Measurements from ENCODE around the gene PPARGC1A.

Gene PPARGC1A

DNA sequence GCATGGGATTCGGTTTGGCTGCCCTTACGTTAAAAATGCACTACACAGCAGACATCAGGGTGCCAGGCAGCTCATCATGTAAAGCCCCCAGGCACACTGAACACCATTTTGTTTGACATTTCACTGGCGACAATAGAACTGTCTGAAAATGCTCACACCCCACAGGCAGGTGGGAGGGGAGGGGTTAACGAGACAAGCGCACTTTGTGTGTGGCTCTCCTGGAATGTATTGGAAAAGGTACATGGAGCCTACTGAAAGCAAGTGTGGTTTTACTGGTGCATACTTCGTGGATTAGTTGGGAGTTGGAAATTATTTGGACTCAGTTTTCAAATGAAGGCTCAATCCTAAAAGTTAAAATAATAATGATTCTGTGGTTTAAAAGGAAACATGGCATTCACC lies 31.6 kb upstream of the PPARGC1A start:
- no peak overlapping the region for H3K4me3 Mint-ChIP-seq
- no peaks in the 10 kb centered on the region for H3K36me3 Mint-ChIP-seq (ENCODE audit: low read depth)
- no peak for DNase-seq (ENCODE audit: low spot score)
- no peaks in the 10 kb centered on the region for H3K4me1 Mint-ChIP-seq (ENCODE audit: low read depth)
- no peaks in the 10 kb centered on the region for H3K27me3 Mint-ChIP-seq (ENCODE audit: low read depth)
- H3K27ac Mint-ChIP-seq, result no peak overlapping the region
- no peaks in the 10 kb centered on the region for H3K9me3 Mint-ChIP-seq

DNA sequence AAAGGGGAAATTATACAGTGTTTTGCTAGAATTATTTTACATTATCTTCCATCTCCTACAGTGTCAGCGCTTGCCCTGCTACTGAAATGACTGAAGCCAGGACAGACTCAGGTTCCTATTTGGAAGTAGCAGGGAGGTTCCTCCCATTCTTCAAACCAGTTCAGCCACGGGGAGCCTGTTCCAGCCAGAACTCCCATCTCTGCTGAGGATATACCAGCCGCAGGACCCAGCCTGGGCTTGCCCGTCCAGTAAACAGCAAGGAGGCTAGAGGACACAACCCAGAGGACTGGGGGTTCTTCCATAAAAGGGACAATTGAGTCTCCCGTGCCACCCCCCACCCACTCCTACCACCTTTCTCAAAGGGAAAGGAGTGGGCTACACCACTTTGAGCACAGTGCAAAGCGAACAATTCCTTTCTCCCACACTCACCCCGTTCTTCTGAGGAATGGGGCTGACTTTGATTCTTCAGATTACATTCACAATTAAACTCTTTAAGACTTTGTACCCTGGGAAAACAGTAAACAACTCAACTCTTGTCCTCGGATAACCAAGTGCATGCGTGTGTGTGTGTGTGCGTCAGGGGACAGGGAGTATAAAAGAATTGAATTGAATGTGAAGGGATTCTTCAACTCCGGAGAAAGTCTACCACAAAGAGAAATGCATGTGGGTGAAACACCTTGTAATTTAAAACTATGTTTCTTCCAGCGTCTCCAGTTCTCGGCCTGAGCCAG lies 31.0 kb upstream of the PPARGC1A start:
- Mint-ChIP-seq H3K4me3 (no peak overlapping the region), H3K27ac (no peak overlapping the region), H3K36me3 (ENCODE audit: low read depth) (no peaks in the 10 kb centered on the region), H3K27me3 (ENCODE audit: low read depth) (no peaks in the 10 kb centered on the region), H3K9me3 (no peaks in the 10 kb centered on the region), H3K4me1 (ENCODE audit: low read depth) (no peaks in the 10 kb centered on the region)
- DNase-seq (ENCODE audit: low spot score), result no peak

DNA sequence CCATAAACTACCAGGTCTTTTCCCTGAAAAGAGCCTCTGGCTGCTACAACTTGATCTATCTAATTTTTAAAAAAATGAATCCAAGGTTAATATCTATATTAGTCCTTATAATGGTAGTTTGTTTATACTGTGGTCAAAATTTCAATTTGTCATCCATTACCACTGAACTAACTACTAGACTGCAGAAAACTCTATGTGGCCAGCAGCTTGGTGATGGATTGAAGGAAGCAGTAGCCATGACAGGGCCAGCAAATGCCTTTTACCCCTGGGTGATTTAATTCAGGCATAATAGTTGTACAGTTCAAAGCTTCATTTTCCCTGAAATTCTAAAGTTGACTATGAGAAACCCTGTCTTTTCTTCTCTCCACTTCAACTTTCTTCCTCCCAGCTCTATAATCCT lies 30.4 kb upstream of the PPARGC1A start:
- H3K4me1 Mint-ChIP-seq (ENCODE audit: low read depth), result no peaks in the 10 kb centered on the region
- H3K9me3 Mint-ChIP-seq, result no peaks in the 10 kb centered on the region
- no peak overlapping the region for H3K4me3 Mint-ChIP-seq
- DNase-seq (ENCODE audit: low spot score), result no peak
- no peaks in the 10 kb centered on the region for H3K36me3 Mint-ChIP-seq (ENCODE audit: low read depth)
- no peak overlapping the region for H3K27ac Mint-ChIP-seq
- H3K27me3 Mint-ChIP-seq (ENCODE audit: low read depth), result no peaks in the 10 kb centered on the region

DNA sequence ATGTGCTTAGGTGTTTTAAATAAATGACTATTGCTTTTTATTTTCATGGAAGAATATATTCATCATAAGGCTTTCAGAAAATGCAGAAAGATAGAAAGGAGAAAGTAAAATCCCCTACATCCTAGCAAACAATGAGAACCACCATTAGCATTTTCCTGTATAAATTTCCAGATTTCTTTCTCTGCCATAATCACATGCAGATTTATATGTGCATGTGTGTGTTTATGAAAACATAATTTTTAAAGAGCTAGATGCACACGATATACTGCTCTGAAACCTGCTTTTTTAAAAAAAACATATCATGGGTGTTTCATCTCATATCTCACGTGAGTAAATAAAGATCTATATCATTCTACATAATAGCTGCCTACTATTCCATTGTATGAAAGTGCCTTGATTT lies 26.4 kb upstream of the PPARGC1A start:
- no peaks in the 10 kb centered on the region for H3K9me3 Mint-ChIP-seq
- H3K4me1 Mint-ChIP-seq (ENCODE audit: low read depth), result no peaks in the 10 kb centered on the region
- no peaks in the 10 kb centered on the region for H3K27me3 Mint-ChIP-seq (ENCODE audit: low read depth)
- H3K36me3 Mint-ChIP-seq (ENCODE audit: low read depth), result no peaks in the 10 kb centered on the region
- H3K27ac Mint-ChIP-seq, result no peak overlapping the region
- DNase-seq (ENCODE audit: low spot score), result no peak
- H3K4me3 Mint-ChIP-seq, result no peak overlapping the region

DNA sequence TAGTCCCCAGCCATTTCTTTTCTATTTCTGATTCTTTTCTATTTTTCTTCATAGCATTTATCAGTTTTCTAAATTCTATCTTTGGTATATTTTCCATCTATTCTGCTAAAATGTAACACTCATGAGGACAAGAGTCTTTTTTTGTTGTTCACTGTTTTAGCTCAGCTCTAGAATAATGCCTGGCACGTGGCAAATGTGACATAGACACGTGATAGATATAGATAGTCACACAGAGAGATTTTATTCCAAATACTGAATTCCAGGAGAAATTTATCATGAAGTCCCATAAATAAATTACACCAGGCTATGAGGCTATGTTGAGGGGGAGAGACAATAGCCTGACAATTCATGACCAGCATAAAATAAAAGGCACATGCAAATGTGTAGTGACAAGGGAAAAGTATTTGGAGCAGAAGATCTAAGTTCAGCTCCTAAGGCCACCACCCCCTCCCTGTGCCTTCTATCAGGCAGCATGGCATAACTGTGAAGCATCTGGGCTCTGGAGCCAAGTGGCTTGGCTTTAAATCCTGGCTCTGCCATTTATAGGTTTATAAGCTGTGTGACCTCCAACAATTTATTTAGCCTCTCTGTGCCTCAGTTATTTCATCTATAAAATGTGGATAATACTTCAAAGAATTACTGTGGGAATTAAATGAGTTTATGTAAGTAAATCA lies 25.7 kb upstream of the PPARGC1A start:
- no peak for DNase-seq (ENCODE audit: low spot score)
- Mint-ChIP-seq H3K4me3 (no peak overlapping the region), H3K9me3 (no peaks in the 10 kb centered on the region), H3K27me3 (ENCODE audit: low read depth) (no peaks in the 10 kb centered on the region), H3K27ac (no peak overlapping the region), H3K36me3 (ENCODE audit: low read depth) (no peaks in the 10 kb centered on the region), H3K4me1 (ENCODE audit: low read depth) (no peaks in the 10 kb centered on the region)

DNA sequence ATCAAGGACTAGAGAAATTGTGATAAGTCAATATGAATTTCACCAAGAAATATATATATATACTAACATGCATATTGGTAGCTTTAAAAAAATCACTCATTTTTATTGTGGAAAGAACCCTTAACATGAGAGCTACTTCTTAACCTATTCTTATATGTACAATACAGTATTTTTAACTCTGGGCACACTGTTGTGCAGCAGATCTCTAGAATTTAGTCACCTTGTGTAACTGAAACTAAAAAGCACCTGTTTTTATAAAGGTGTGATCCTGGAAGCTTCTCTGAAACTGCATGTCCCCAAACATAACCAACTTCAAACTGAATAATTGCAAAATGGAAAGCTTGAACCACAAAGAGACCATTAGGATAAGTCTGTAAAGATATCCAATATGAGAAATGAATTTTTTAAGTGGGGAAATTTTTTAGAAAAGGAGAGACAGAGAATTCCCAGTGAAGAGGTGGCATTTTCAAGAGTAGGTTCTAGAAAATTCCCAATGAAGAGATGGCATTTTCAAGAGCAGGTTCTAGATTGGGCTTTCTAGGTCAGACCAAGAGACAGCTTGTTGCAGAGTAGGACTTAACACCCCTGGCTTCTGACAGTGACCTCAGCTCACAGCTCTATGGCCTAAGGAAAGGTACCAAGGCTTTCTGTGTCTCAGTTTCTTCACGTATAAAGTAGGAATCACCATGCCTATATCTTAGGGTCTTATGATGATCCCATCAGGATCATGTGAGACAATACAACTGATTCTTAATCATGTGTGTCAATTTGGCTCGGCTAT lies 22.0 kb upstream of the PPARGC1A start:
- H3K27me3 Mint-ChIP-seq (ENCODE audit: low read depth), result no peaks in the 10 kb centered on the region
- no peak for DNase-seq (ENCODE audit: low spot score)
- no peaks in the 10 kb centered on the region for H3K9me3 Mint-ChIP-seq
- no peaks in the 10 kb centered on the region for H3K4me1 Mint-ChIP-seq (ENCODE audit: low read depth)
- H3K4me3 Mint-ChIP-seq, result no peak overlapping the region
- H3K27ac Mint-ChIP-seq, result no peak overlapping the region
- no peaks in the 10 kb centered on the region for H3K36me3 Mint-ChIP-seq (ENCODE audit: low read depth)

DNA sequence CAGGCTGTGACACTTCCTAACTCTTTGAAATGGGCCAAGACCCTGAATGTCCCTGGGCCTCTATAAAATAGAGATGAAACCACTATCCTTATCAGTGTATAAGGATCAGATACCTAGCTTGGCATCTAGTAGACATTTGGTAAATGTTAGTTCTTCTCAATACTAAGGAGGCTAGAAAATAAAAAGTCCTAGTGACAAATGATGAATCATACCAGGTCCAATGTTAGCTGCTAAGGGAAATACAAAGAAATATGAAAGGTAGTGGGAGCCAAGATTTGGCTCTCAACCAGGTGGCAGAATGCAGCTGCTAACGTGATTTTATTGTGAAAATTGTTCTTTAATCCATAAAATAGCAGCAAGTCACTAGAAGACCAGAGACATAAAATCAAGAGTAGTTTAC lies 19.8 kb upstream of the PPARGC1A start:
- Mint-ChIP-seq H3K9me3 (no peaks in the 10 kb centered on the region), H3K36me3 (ENCODE audit: low read depth) (no peaks in the 10 kb centered on the region), H3K4me1 (ENCODE audit: low read depth) (no peaks in the 10 kb centered on the region), H3K4me3 (no peak overlapping the region), H3K27ac (no peak overlapping the region), H3K27me3 (ENCODE audit: low read depth) (no peaks in the 10 kb centered on the region)
- DNase-seq (ENCODE audit: low spot score), result no peak

DNA sequence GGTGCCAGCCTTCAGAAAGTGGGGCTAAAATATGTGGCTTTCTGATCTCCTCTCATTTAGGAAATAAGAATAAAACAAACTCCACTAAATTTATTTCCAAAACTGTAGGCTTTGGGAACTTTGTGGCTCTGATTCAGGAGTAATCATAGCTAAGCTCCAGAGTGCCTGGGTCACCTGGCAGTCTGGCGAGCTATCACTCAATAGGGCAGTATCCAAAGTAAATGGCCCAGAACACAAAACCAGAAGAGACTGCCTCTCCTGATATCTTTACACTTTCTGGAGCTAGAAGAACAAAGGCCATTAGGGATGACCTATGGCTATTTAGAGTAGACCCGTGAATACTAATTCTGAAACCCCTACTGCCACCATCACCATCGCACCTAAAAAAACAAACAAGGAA lies 17.0 kb upstream of the PPARGC1A start:
- H3K9me3 Mint-ChIP-seq, result no peaks in the 10 kb centered on the region

DNA sequence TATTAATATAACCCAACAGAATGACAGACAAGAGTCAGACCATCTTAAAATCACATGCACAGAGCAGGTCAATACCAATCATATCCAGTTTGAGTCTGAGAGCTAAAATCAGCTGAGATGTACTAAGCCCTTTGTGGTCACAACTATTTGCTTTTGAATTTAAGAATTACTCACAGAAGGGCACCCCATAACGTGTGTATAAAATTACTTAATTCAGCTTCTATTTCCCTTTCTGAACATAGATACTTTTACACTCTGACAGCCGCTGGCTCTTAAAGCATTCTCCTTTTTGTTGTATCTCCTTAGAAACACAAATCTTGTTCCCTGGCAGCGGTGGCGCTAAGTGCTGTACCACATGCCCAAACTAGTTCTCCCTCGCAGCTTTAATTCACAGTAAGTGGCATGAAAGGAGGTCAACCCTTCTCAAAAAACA lies 14.8 kb upstream of the PPARGC1A start:
- Mint-ChIP-seq H3K4me3 (no peak overlapping the region), H3K27ac (no peak overlapping the region)

More for the DNA sequence above, 17.0 kb upstream of the PPARGC1A start:
- no peaks in the 10 kb centered on the region for H3K36me3 Mint-ChIP-seq (ENCODE audit: low read depth)
- DNase-seq (ENCODE audit: low spot score), result no peak
- H3K27ac Mint-ChIP-seq, result no peak overlapping the region
- no peaks in the 10 kb centered on the region for H3K27me3 Mint-ChIP-seq (ENCODE audit: low read depth)
- no peaks in the 10 kb centered on the region for H3K4me1 Mint-ChIP-seq (ENCODE audit: low read depth)
- H3K4me3 Mint-ChIP-seq, result no peak overlapping the region

DNA sequence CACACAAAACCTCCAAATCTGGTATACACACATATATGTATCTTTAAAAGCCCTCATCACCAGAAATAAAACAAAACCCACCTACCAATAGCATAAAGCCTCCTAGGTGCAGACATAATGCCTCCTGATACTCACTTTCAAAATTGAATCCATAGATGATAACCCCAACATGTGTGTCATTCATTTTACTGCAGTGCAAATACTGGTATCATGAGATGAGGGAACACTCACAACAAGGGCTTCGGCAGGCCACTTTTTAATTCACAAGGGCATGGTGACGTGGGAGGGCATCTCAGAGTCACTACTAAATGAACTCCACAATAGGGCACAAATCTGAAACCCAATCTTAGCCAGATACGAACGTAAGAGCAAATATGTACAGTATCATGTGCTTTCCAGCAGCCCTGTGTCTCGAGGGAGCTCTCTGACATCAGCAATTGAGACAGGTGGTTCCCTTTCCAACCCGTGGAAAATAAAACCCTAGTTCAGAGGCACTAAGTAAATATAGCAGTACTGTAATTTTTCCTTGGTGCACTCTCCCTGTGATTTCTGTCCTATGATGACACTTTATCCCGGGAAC lies 14.1 kb upstream of the PPARGC1A start:
- Mint-ChIP-seq H3K4me1 (ENCODE audit: low read depth) (no peaks in the 10 kb centered on the region), H3K27me3 (ENCODE audit: low read depth) (no peaks in the 10 kb centered on the region), H3K4me3 (no peak overlapping the region), H3K9me3 (no peaks in the 10 kb centered on the region), H3K36me3 (ENCODE audit: low read depth) (no peaks in the 10 kb centered on the region), H3K27ac (no peak overlapping the region)
- DNase-seq (ENCODE audit: low spot score), result no peak

More for the DNA sequence above, 14.8 kb upstream of the PPARGC1A start:
- no peaks in the 10 kb centered on the region for H3K27me3 Mint-ChIP-seq (ENCODE audit: low read depth)
- H3K36me3 Mint-ChIP-seq (ENCODE audit: low read depth), result no peaks in the 10 kb centered on the region
- no peaks in the 10 kb centered on the region for H3K4me1 Mint-ChIP-seq (ENCODE audit: low read depth)
- no peaks in the 10 kb centered on the region for H3K9me3 Mint-ChIP-seq
- no peak for DNase-seq (ENCODE audit: low spot score)

DNA sequence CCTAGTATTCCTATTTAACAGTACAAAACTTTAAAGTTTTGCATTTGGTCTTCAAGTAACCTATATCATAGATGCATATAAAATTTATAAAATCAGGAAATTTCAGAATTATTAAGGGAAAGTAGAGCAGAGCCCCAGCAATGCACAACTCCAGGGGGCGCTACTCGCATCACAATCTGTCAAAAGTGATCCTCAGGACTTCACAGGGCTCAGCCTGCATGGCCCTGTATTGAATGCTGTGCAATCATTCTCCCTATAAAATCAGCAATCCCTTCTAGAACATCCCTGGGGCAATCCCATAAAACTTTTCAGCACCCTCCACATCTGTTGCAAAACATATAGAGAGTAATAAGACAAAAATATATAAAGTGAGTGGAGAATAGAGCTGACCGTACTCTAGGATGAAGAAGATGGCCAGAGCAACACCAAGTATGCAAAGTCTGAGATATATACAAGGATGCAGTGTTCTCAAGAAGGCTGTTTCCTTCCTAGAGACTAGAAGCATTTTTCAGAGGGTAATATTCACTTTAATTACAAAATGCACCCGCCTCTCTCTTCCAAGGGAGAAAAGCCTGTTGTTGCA lies 12.5 kb upstream of the PPARGC1A start:
- H3K36me3 Mint-ChIP-seq (ENCODE audit: low read depth), result no peaks in the 10 kb centered on the region
- no peak for DNase-seq (ENCODE audit: low spot score)
- H3K4me3 Mint-ChIP-seq, result no peak overlapping the region
- no peaks in the 10 kb centered on the region for H3K9me3 Mint-ChIP-seq
- H3K4me1 Mint-ChIP-seq (ENCODE audit: low read depth), result no peaks in the 10 kb centered on the region
- H3K27me3 Mint-ChIP-seq (ENCODE audit: low read depth), result no peaks in the 10 kb centered on the region
- no peak overlapping the region for H3K27ac Mint-ChIP-seq

DNA sequence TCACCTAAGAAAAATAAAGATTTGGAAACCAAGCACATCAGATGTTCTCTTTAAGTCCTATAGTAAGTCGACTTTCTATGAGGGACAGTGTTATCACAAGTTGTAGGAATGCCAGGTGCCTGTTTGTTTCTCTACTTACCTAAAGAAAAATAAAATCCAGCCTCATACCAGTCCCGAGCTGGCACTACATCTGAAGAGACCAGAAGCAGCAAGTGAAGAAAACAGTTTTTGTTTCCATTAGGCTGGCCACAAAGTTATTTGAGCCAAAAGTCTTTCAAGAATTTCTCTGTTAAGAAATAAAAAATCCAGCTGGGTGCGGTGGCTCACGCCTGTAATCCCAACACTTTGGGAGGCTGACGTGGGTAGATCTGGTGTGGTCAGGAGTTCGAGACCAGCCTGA lies 10.8 kb upstream of the PPARGC1A start:
- DNase-seq (ENCODE audit: low spot score), result no peak
- Mint-ChIP-seq H3K27me3 (ENCODE audit: low read depth) (no peaks in the 10 kb centered on the region), H3K36me3 (ENCODE audit: low read depth) (no peaks in the 10 kb centered on the region), H3K9me3 (no peaks in the 10 kb centered on the region), H3K4me3 (no peak overlapping the region), H3K27ac (no peak overlapping the region), H3K4me1 (ENCODE audit: low read depth) (no peaks in the 10 kb centered on the region)

DNA sequence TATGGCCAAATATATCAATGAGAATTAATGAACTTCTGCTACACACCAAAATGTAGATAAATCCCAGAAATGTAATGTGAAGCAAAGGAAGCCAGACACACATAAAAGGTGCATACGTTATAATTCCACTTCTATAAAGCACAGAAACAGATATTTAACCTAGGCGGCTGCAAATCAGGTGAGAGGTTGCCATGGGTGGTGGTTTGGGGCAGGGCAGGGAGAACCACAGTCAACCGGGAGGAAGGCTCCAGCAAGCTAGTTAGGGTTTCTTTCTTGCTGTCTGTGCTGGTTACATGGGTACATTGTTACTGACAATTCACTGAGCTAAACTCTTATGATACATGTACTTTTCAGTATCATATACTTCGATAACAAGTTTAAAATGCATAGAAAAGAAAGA lies 9.7 kb upstream of the PPARGC1A start:
- no peak overlapping the region for H3K4me3 Mint-ChIP-seq
- no peaks in the 10 kb centered on the region for H3K4me1 Mint-ChIP-seq (ENCODE audit: low read depth)
- no peak overlapping the region for H3K27ac Mint-ChIP-seq
- no peak for DNase-seq (ENCODE audit: low spot score)
- H3K9me3 Mint-ChIP-seq, result no peaks in the 10 kb centered on the region
- H3K27me3 Mint-ChIP-seq (ENCODE audit: low read depth), result no peaks in the 10 kb centered on the region
- H3K36me3 Mint-ChIP-seq (ENCODE audit: low read depth), result no peaks in the 10 kb centered on the region

Data from T-helper 2 cell treated with Interferon-gamma antibody and Interleukin-4, amounts not matched to agents 5 μg/mL and 100 μg/mL, for 36 hours (primary cell).